ENCODE data around the gene IPO4. TPM values are rescaled to one million over a fixed set of nuclear protein-coding genes. Genes with fewer than 3 reads are reported as not detected.

Gene IPO4
- total and polyA plus RNA-seq, 2 of the 13 experiments (the other 11 are each of a cell fraction or from before 2014, with no cell fraction given): 39.0 to 179 TPM

DNA sequence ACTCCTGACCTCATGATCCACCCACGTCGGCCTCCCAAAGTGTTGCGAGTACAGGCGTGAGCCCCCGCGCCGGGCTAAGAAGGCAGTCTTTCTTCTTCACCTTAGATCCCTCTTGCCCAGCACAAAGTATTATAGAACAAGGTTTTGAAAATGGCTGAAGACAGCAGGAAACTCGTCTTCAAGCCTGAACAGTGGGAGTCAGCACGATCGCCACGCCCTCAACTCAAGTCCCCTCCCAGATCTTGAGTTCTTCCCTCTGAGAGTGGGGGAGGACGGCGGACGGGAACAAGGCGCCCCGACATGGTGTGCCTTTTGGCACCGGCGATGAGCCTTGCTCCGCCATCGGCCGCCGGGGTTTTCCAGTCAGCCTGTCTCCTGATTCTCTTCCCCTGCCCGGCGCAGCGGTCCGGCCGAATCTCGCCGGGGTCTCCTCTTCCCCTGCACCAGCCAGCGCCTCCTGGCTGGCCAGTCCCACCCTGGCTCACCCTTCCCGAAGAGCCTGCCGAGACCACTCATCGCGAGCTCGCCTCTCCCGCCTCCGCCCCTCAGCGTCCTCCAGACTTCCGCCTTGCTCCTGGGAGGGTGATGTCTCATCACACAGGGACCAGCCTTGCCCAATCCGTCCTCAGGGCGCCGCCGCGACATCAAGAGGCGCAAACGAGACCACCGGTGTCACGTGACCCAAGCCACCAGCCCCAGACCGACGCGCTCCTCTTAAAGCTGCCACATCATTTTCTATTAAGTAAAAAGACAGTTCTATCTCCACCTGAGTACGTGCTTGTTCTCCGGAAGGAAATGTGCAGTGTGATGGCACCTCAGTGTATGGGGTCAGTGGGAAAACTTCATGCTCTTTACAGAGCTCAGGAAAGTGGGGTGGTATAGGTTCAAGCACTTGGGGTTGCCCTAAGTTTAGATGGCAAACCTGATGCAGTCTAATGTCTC is 24.6 kb upstream of the IPO4 start, which contains the start of gene CHMP4A (continued):
- TF ChIP-seq, protein P1, sequence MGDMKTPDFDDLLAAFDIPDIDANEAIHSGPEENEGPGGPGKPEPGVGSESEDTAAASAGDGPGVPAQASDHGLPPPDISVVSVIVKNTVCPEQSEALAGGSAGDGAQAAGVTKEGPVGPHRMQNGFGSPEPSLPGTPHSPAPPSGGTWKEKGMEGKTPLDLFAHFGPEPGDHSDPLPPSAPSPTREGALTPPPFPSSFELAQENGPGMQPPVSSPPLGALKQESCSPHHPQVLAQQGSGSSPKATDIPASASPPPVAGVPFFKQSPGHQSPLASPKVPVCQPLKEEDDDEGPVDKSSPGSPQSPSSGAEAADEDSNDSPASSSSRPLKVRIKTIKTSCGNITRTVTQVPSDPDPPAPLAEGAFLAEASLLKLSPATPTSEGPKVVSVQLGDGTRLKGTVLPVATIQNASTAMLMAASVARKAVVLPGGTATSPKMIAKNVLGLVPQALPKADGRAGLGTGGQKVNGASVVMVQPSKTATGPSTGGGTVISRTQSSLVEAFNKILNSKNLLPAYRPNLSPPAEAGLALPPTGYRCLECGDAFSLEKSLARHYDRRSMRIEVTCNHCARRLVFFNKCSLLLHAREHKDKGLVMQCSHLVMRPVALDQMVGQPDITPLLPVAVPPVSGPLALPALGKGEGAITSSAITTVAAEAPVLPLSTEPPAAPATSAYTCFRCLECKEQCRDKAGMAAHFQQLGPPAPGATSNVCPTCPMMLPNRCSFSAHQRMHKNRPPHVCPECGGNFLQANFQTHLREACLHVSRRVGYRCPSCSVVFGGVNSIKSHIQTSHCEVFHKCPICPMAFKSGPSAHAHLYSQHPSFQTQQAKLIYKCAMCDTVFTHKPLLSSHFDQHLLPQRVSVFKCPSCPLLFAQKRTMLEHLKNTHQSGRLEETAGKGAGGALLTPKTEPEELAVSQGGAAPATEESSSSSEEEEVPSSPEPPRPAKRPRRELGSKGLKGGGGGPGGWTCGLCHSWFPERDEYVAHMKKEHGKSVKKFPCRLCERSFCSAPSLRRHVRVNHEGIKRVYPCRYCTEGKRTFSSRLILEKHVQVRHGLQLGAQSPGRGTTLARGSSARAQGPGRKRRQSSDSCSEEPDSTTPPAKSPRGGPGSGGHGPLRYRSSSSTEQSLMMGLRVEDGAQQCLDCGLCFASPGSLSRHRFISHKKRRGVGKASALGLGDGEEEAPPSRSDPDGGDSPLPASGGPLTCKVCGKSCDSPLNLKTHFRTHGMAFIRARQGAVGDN (CRISPR knock-in tag; IDR thresholded peaks at IDR 0.05): peak; percentile 98
- TF ChIP-seq ZSCAN21 (CRISPR knock-in tag; IDR thresholded peaks at IDR 0.05; ENCODE audit: borderline replicate concordance) (peak; percentile 96; the same call in 1 of the 2 replicates), ZNF615 (CRISPR knock-in tag; IDR thresholded peaks at IDR 0.05; ENCODE audit: borderline replicate concordance) (peak; percentile 71), TBX2 (CRISPR knock-in tag; IDR thresholded peaks at IDR 0.05; ENCODE audit: borderline replicate concordance) (peak; percentile 96), ZMYM4 (CRISPR knock-in tag; IDR thresholded peaks at IDR 0.05) (peak; percentile 99), JARID2 (CRISPR knock-in tag; IDR thresholded peaks at IDR 0.05; ENCODE audit: insufficient replicate concordance) (peak; percentile 47), ZNF792 (CRISPR knock-in tag; IDR thresholded peaks at IDR 0.05) (peak; percentile 94), ZFP36L2 (CRISPR knock-in tag; IDR thresholded peaks at IDR 0.05) (peak; percentile 78; the same call in 1 of the 2 replicates), SYNCRIP (IDR thresholded peaks at IDR 0.05; ENCODE audit: insufficient read depth, low read depth, low read length) (no peak), SMC3 (IDR thresholded peaks at IDR 0.05; ENCODE audit: low read length) (peak; percentile 4; the same call in 1 of the 2 replicates), FOXP1 (IDR thresholded peaks at IDR 0.05) (no peak), FOXP1 (CRISPR knock-in tag; IDR thresholded peaks at IDR 0.05) (peak; percentile 33), NR3C1 (CRISPR knock-in tag; IDR thresholded peaks at IDR 0.05) (no peak), REL (CRISPR knock-in tag; conservative IDR thresholded peaks at IDR 0.05) (peak; percentile 78; the same call in 1 of the 2 replicates), RBM39 (IDR thresholded peaks at IDR 0.05; ENCODE audit: low read depth, low read length, poor library complexity, severe bottlenecking) (peak; percentile 99), ZFYVE20 (CRISPR knock-in tag; IDR thresholded peaks at IDR 0.05; ENCODE audit: borderline replicate concordance, low read depth) (peak; percentile 80; the same call in 1 of the 2 replicates), POLR2AphosphoS2 (IDR thresholded peaks at IDR 0.05; ENCODE audit: low read depth, low read length) (0 out of 2 replicates have a peak, but pooled peaks have one; percentile 22), GFI1 (CRISPR knock-in tag; IDR thresholded peaks at IDR 0.05; ENCODE audit: borderline replicate concordance) (no peak; the same call in 1 of the 2 replicates), THAP11 (CRISPR knock-in tag; IDR thresholded peaks at IDR 0.05) (peak; percentile 96), POLR2A (IDR thresholded peaks at IDR 0.05; ENCODE audit: insufficient read depth in 1 of 2, low read depth in 2 of 2, low read length in 2 of 2) (peak in 1 of 2 experiments; percentile 98; a peak in 2 of 4 replicates), ZBTB38 (CRISPR knock-in tag; IDR thresholded peaks at IDR 0.05) (peak; percentile 85; the same call in 1 of the 2 replicates), NKX3-1 (CRISPR knock-in tag; IDR thresholded peaks at IDR 0.05) (peak; percentile 84), ZNF484 (CRISPR knock-in tag; IDR thresholded peaks at IDR 0.05; ENCODE audit: borderline replicate concordance, low read depth) (peak; percentile 92; the same call in 1 of the 2 replicates), NCOR1 (IDR thresholded peaks at IDR 0.05; ENCODE audit: borderline replicate concordance, low read length) (peak; percentile 74; the same call in 1 of the 2 replicates)
- TF ChIP-seq, protein P2, sequence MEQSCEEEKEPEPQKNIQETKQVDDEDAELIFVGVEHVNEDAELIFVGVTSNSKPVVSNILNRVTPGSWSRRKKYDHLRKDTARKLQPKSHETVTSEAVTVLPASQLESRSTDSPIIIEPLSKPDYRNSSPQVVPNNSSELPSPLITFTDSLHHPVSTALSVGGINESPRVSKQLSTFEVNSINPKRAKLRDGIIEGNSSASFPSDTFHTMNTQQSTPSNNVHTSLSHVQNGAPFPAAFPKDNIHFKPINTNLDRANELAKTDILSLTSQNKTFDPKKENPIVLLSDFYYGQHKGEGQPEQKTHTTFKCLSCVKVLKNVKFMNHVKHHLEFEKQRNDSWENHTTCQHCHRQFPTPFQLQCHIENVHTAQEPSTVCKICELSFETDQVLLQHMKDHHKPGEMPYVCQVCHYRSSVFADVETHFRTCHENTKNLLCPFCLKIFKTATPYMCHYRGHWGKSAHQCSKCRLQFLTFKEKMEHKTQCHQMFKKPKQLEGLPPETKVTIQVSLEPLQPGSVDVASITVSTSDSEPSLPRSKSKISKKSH (CRISPR knock-in tag; IDR thresholded peaks at IDR 0.05; ENCODE audit: borderline replicate concordance): peak; percentile 99

All from HepG2 (cell line).